Ovary (tissue), 3 donors: Measurements from ENCODE around the gene HPS6.

ENCODE experiments used
- CTCF ChIP-seq, 3 donors: fragments of 450-650 bp in 2 of 3; fragments of 200-600 bp in 1 of 3; IDR thresholded peaks; one replicate each; pipeline versions ENCODE4 v1.5.1 to v1.8.0; 2016 to 2022; ENCODE audit warnings: antibody characterized with exemption in 3 of 3, mild to moderate bottlenecking in 1 of 3
- EP300 ChIP-seq: sonication (generic); formaldehyde crosslinking; IDR thresholded peaks from one replicate; pipeline ENCODE4 v1.6.1; 2017; ENCODE audit warnings: antibody characterized with exemption
- POLR2A ChIP-seq: fragments of 450-650 bp; IDR thresholded peaks from one replicate; pipeline ENCODE4 v1.6.1; 2017; ENCODE audit warnings: antibody characterized with exemption, mild to moderate bottlenecking, moderate library complexity
- donor health status: DM: no; HTN: no; CAD: no.

- TF ChIP-seq POLR2A (no peak), CTCF (IDR thresholded peaks at IDR 0.05) (no peak), EP300 (no peak)
Observed at GRCh38 chr10:102046095-102046494, 19.1 kb upstream of the HPS6 start.
